Activated T-cell treated with anti-CD3 and anti-CD28 coated beads, Interleukin-2, amount 50 U/mL, for 48 hours (primary cell): ENCODE measurements around the gene CTSC.
"Not testable (repeated sequence)": the region's sequence is repeated elsewhere in the genome, so short reads cannot be mapped to it uniquely, and the experiment has no call there.

ENCODE experiments used
- DNase-seq, 2 experiments: peaks; one replicate each; pipeline ENCODE4 v3.0.0-alpha.2; 2020

The CTSC gene

DNA sequence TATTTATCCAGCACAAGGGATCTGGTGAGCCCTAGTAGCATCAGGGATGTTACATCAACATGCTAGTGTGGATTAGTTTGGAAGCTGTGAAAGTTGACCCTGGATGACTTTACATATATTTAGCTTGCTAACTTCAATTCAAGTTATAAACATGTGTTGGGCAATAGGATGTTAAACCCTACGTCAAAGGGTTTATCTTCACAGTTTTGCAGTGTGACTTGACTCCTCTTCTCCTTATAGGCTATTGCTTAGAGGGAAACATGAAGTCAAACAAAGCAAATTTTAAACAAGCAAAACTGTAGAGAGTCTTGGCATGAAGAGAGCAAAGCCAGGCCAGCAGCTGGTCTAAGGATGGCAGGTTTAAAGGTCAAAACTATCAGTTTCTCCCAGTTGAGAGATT, 11.3 kb upstream of the CTSC start:
- no peak for DNase-seq

DNA sequence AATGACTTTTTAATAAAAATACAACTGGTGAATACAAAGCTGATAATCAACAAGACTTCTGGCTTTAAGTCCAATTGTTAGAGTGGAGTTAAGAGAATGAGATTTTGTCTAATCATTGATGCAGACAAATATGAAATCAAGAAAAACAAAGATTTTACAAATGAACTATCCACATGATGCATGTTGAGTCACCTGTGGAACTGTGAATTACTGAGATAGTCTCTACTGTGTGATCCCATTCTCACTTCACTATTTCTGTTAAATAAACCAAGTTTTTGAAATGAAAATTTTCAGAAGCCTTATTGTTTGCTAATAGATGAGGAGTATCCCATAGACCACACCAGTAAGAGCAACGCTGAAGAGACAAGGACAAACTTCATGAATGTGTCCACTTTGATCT, 8.4 kb upstream of the CTSC start:
- no peak for DNase-seq

GRCh38 chr11:88345408-88345807, 7.9 kb upstream of the CTSC start:
- no peak for DNase-seq

- DNase-seq: no peak
Observed at GRCh38 chr11:88344869-88345268, 7.3 kb upstream of the CTSC start.

GRCh38 chr11:88341522-88342251, 4.2 kb upstream of the CTSC start:
- DNase-seq: no peak

GRCh38 chr11:88340366-88340935, 2.9 kb upstream of the CTSC start:
- DNase-seq: no peak

GRCh38 chr11:88337987-88338668, 592 bp upstream of the CTSC start:
- DNase-seq: peak; percentile 63 to 65

DNA sequence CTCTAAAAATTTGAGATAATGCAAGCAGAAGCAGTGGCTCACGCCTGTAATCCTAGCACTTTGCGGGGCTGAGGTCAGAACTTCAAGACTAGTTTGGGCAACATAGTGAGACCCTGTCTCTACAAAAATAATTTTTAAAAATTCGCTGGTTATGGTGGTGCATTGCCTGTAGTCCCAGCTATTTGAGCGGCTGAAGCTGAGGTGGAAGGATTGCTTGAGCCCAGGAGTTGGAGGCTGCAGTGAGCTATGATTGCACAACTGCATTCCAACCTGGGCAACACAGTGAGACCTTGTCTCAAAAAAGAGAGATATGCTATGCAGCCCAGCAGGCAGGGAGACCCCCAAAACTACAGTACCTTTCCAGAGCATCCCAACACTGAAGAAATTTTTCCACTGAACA, 2.3 kb downstream of the CTSC start:
- DNase-seq: peak in 1 of 2 experiments; percentile 22

DNA sequence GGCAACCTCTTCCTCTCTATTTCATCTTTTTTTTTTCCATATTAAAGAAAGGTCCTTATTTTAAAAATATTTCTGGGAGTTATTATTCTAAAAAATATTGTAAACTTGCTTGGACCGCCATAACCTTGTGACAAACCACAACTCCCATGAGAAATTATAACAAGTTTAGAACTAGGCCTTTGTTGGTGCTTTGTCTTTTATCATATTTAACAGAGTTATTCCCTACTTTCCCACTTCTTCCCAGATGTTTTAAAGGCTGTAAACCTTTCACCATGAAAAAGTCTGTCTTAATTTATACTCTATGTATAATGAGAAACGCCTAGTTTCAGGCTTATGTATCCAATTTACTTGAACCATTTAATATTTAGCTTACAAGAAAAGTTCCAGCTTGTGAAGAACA, 3.7 kb downstream of the CTSC start:
- DNase-seq: no peak

DNA sequence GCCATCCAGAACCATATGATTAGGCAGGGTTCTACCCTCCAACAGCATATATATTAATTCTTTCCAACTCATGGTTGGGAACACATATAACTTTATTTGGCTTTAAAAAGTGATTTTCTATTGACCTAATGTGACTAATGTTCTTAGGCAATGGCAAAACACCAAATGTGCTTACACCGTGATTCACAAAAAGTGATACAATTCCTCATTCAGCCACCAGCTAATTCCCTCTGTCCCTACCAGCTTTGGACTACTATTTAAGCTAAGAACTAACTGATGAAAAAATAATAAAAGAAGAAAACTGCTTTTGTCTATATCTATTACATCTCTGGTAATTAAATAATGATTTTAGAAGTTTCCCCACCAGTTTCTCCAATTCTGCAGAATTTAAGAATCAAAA, 4.7 kb downstream of the CTSC start:
- no peak for DNase-seq

DNA sequence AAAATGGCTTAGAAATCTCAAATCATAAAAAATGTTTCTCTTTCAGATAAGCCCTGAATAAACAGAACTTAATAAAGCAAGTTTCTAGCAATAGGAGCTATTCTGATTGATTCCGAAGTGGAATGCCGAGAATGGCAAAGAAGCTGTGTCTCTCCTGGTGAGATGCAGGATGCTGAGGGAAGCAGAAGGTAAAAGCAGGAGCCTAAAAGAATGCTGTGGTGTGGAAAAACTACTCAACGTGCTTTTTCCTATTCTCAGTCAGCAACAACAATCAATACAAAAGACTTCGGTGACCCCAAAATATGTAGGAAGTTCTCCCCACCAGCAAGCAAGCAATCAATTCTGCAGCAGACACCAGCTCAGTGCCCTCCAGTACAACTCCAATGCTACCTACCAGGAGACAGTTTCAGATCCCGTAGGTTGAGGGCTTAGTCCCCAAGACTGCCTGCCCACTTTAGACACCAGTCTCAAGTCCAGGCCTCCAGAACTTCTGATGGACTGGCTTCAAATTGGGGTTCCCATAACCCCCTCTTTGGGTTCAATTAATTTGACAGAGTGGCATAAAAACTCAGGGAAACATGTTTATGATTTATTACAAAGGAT, 6.6 kb downstream of the CTSC start:
- DNase-seq: no peak

DNA sequence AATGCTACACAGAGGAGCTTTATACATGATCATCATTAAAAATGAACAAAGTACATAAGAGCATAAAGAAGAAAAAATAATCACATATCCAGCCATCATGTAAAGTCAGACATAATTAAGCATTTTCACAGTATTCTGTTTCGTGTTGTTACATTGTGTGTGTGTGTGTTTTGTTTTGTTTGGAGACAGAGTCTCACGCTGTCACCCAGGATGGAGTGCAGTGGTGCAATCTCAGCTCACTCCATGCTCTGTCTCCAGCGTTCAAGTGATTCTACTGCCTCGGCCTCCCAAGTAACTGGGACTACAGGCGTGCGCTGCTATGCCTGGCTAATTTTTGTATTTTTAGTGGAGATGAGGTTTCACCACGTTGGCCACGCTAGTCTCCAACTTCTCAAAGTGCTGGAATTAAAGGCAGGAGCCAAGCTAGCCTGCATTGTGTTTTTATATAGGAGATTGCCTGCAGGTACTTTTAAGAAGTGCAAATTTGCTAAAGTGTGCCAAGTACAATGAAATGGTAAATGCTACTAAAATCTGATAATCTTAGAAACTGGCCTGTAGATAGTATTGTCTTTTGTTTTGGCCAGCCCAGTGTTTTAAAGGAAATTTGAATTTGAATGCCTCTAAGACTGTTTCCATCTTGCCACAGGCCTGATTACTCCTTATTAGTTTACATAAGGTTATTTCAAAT, 7.8 kb downstream of the CTSC start:
- DNase-seq: no peak

DNA sequence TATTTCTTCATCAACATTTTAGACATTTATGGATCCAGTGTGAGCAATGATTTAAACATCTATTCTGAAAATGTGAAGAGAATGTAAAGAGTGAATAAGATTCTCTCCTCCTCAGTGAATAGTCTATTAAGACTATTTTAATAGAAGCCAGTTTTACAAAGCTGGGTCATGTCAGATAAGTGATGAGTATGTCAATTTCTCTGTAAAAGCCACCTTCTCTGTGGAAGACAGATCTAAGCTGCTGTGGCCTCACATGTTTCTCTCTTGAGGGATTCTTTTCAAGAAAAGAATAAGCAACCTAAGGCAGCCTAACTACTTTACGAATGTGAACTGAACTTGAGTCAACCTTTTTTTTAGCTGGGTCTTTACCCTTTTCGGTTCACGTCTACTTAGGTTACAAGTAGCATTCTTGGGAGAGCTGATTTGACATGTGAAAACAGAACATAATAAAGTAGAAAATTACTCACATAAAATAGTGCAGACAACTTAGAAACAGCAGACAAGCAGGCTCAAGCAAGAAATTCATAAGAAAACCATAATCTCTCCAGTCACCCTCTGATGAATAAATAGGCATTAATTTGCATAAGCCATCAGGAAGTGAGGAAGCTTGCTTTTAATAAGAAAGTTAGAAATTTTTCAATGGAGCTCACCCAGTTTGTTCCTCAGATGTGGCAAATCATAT, 9.9 kb downstream of the CTSC start:
- DNase-seq: no peak

DNA sequence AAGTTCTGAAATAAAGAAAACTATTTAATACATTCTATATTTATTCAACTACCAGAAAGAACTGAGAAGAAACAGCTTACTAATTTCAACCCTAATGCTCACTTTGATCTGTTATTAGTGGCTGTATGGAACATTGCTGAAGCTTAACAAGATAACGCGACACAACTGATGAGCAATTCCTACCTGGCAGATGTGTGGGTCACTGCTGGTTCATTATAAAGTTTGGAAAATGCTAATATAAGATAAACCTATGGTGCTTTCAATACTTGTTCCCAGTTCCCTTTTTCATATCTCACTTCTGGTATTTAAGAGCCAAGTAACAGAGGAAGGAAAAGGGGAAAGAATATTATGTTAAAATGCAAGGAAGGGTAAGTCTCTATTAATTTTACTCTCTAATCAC, 10.5 kb downstream of the CTSC start:
- DNase-seq: no peak

DNA sequence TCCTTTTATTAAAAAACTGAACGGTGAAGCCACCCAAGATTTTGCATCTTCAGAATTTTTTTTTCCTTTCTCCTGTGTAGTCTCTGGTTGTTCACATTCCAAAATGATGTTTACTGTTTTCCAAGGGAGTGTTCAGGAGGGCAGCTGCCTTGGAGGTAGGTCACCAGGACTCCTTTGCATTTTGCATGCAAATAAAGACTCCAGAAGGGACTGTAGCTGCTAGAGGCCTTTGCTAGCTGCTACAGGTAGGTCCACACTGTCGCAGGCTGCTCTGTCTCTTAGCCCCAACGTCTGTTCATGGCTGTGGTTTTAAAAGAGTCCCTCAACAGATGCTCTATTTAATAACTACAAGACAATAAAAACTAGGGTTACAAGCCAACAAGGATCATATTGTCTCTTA, 11.4 kb downstream of the CTSC start:
- no peak for DNase-seq

DNA sequence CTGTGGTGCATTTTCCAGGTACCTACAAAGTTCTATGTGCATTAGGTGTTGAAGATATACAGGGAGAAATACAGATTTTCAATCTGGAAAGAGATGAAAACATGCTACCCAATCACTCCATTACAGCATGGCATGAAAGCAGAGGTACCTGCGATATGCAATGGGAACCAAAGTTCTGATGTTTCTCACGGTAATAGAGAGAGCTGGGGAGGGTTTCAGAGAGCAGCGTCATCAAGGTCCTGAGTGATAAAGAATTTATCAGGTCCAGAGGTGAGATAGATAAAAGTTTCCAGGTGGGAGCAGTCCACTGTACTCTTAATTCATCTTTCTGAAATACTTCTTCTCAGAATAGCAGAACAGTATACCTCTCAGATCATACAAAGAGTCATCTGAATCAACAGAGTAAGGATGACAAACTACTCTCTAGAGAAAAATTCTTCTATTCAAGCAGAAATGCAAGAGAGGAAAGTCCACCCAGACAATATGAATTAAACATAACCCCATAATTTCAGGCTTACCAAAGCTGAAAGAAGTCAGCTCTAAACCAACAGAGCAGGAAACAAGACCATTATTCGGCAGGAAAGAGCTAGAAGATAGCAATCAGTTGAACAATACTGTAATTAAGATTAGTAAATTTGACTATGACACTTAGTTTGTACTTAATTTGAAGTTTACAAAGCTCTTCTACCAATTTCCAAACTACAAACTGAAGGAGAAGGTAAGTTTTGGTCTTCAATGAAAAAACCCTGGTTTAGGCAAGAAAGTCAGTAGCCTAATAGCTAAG, 12.8 kb downstream of the CTSC start:
- no peak for DNase-seq

DNA sequence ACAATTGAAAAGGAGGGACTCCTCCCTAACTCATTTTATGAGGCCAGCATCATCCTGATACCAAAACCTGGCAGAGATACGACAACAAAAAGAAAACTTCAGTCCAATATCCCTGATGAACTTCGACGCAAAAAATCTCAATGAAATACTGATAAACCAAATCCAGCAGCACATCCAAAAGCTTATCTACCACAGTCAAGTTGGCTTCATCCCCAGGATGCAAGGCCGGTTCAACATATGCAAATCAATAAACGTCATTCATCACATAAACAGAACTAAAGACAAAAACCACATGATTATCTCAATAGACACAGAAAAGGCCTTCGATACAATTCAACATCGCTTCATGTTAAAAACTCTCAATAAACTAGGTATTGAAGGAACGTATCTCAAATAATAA, 14.7 kb downstream of the CTSC start:
- not testable (repeated sequence) for DNase-seq

DNA sequence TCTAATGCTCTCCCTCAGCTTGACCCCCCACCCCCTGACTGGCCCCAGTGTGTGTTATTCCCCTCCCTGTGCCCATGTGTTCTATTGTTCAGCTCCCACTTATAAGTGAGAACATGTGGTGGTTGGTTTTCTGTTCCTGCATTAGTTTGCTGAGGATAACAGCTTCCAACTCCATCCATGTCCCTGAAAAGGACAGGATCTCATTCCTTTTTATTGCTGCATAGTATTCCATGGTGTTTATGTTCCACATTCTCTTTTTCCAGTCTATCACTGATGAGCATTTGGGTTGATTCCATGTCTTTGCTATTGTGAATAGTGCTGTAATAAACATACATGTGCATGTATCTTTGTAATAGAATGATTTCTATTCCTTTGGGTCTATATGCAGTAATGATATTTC, 16.1 kb downstream of the CTSC start:
- DNase-seq: not testable (repeated sequence)

DNA sequence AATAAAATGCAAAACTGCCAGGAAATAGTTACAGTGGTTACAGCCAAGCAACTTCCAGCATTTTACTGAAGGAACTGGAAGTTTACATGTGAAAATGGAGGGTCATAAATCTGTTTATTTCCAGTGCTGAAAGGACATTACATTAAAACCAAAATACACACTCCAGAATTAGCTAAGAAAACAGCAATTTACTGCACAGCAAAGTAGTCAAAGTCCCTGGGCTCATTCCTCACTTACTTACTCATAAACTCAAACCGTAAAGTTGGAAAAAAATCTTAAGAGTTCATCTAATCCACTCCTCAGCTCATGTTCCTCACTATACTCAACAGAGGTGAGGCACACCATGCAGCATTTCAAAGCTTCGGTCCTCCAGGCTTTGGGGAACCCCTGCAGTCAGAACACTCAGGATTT, 17.4 kb downstream of the CTSC start:
- DNase-seq: no peak

DNA sequence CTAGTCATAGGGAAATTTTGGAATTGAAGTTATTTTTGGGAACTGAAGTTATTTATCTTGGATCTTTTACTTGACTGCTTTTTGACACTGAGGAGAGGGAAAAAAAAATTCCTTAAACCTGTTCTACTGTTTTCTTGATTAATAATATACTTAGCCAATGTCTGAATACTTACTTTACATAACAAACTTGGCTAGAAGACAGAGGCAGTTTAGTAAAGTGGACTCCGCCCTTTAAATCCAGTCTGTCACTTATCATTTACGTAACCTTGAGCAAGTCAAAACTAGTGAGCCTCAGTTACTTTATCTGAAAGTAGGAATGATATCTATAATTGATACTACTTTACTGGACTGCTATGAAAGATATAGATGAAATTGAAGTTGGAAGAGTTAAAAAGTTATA, 19.5 kb downstream of the CTSC start:
- DNase-seq: no peak

DNA sequence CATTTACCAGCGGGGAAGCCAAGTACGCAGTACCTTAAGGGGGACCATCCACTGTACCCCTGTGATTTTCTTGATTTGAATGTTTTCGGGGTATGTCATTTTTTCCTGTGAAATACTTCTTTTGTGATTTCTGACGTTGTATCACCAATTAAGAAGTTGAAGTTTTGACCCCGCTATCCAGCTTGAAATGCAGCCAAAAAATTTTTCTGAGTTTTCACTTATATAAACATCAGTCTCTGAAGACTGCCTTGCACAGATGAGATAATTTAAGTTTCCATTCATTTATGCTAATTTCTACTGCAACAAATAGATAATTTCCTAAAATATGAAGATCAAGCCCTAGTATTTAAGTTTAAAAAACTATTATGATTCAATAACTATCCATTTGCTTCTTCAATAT, 20.0 kb downstream of the CTSC start:
- DNase-seq: no peak

DNA sequence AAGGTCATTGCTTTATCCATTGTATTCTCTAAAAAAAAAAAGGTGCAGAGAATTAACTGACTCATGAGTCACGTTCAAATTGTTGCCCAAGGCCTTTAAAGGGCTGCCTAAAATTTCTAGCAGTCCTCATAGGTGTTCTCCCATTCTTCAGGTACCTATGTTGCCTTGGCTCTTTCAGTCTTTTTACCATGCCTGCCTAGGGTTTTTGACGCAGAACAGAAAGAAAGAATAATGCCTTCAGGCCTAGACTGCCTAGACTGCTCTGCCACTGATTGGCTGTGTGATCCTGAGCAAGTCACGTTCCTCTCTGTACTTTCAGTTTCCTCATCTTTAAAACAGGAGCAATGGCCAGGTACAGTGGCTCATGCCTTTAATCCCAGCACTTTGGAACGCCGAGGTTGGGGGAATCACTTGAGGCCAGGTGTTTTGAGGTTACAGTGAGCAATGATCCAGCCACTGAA, 21.5 kb downstream of the CTSC start:
- DNase-seq: no peak
